ENCODE measurements around the gene TUBGCP2.

TUBGCP2 gene

GRCh38 chr10:133295426-133296320 lies 13.0 kb downstream of the TUBGCP2 start:
- Histone ChIP-seq H3K9ac (ENCODE audit: low read length) (no peak overlapping the region), H3K27me3 (ENCODE audit: control insufficient read depth in 1 of 2, insufficient read depth in 2 of 2, low read length in 2 of 2) (no peaks in the 10 kb centered on the region), H3K36me3 (ENCODE audit: insufficient read depth, low read length) (peaks cover 72% of the 10 kb centered on the region), H3K9me3 (ENCODE audit: low read length) (no peaks in the 10 kb centered on the region), H3K4me3 (ENCODE audit: low read depth in 1 of 2, low read length in 2 of 2) (no peak overlapping the region), H3K4me1 (ENCODE audit: insufficient read depth, low read length) (no peaks in the 10 kb centered on the region), H3K27ac (ENCODE audit: low read depth, low read length) (no peak overlapping the region)

GRCh38 chr10:133294189-133294588 lies 14.5 kb downstream of the TUBGCP2 start:
- H3K27ac ChIP-seq (ENCODE audit: low read depth, low read length): no peak overlapping the region
- peaks cover 70% of the 10 kb centered on the region for H3K36me3 ChIP-seq (ENCODE audit: insufficient read depth, low read length)
- H3K9me3 ChIP-seq (ENCODE audit: low read length): no peaks in the 10 kb centered on the region
- H3K27me3 ChIP-seq (ENCODE audit: control insufficient read depth in 1 of 2, insufficient read depth in 2 of 2, low read length in 2 of 2): no peaks in the 10 kb centered on the region
- no peak overlapping the region for H3K9ac ChIP-seq (ENCODE audit: low read length)
- H3K4me3 ChIP-seq (ENCODE audit: low read depth in 1 of 2, low read length in 2 of 2): no peak overlapping the region
- no peaks in the 10 kb centered on the region for H3K4me1 ChIP-seq (ENCODE audit: insufficient read depth, low read length)

GRCh38 chr10:133293810-133294119 lies 14.9 kb downstream of the TUBGCP2 start:
- Histone ChIP-seq H3K9ac (ENCODE audit: low read length) (no peak overlapping the region), H3K36me3 (ENCODE audit: insufficient read depth, low read length) (peaks cover 66% of the 10 kb centered on the region), H3K4me3 (ENCODE audit: low read depth in 1 of 2, low read length in 2 of 2) (no peak overlapping the region), H3K27me3 (ENCODE audit: control insufficient read depth in 1 of 2, insufficient read depth in 2 of 2, low read length in 2 of 2) (no peaks in the 10 kb centered on the region), H3K27ac (ENCODE audit: low read depth, low read length) (no peak overlapping the region), H3K4me1 (ENCODE audit: insufficient read depth, low read length) (no peaks in the 10 kb centered on the region), H3K9me3 (ENCODE audit: low read length) (no peaks in the 10 kb centered on the region)

GRCh38 chr10:133292919-133293809 lies 15.5 kb downstream of the TUBGCP2 start:
- no peak overlapping the region for H3K9ac ChIP-seq (ENCODE audit: low read length)
- no peaks in the 10 kb centered on the region for H3K9me3 ChIP-seq (ENCODE audit: low read length)
- H3K36me3 ChIP-seq (ENCODE audit: insufficient read depth, low read length): peaks cover 60% of the 10 kb centered on the region
- no peaks in the 10 kb centered on the region for H3K27me3 ChIP-seq (ENCODE audit: control insufficient read depth in 1 of 2, insufficient read depth in 2 of 2, low read length in 2 of 2)
- no peak overlapping the region for H3K27ac ChIP-seq (ENCODE audit: low read depth, low read length)
- no peaks in the 10 kb centered on the region for H3K4me1 ChIP-seq (ENCODE audit: insufficient read depth, low read length)
- no peak overlapping the region for H3K4me3 ChIP-seq (ENCODE audit: low read depth in 1 of 2, low read length in 2 of 2)

GRCh38 chr10:133289761-133290160 lies 18.9 kb downstream of the TUBGCP2 start:
- Histone ChIP-seq H3K4me3 (ENCODE audit: low read depth in 1 of 2, low read length in 2 of 2) (no peak overlapping the region), H3K27ac (ENCODE audit: low read depth, low read length) (no peak overlapping the region), H3K9me3 (ENCODE audit: low read length) (no peaks in the 10 kb centered on the region), H3K27me3 (ENCODE audit: control insufficient read depth in 1 of 2, insufficient read depth in 2 of 2, low read length in 2 of 2) (no peaks in the 10 kb centered on the region), H3K36me3 (ENCODE audit: insufficient read depth, low read length) (peaks cover 53% of the 10 kb centered on the region), H3K9ac (ENCODE audit: low read length) (no peak overlapping the region), H3K4me1 (ENCODE audit: insufficient read depth, low read length) (no peaks in the 10 kb centered on the region)

- H3K4me1 ChIP-seq (ENCODE audit: insufficient read depth, low read length): no peaks in the 10 kb centered on the region
- peaks cover 57% of the 10 kb centered on the region for H3K36me3 ChIP-seq (ENCODE audit: insufficient read depth, low read length)
- no peak overlapping the region for H3K9ac ChIP-seq (ENCODE audit: low read length)
Measured at GRCh38 chr10:133287832-133288500, 20.7 kb downstream of the TUBGCP2 start.

DNA sequence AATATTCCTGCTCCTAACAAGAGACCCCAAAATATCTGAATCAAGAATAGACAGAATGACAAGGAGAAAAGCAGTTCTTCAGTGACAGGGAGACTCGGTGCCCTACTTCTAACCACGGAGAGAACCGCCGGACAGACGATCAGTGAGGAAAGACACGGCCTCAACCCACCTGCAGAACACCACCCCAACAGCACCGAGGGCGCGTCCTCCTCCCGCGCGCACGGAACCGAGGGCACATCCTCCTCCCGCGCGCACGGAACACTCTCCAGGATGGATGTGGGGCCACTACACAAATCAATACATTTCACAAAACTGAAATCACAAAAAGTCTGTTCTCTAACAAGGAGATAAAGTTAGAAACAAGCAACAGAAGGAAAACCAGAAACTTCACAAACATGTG lies 22.3 kb downstream of the TUBGCP2 start:
- Histone ChIP-seq H3K9me3 (ENCODE audit: low read length) (no peaks in the 10 kb centered on the region), H3K4me1 (ENCODE audit: insufficient read depth, low read length) (no peaks in the 10 kb centered on the region), H3K27me3 (ENCODE audit: control insufficient read depth in 1 of 2, insufficient read depth in 2 of 2, low read length in 2 of 2) (no peaks in the 10 kb centered on the region), H3K9ac (ENCODE audit: low read length) (no peak overlapping the region), H3K4me3 (ENCODE audit: low read depth in 1 of 2, low read length in 2 of 2) (no peak overlapping the region), H3K27ac (ENCODE audit: low read depth, low read length) (no peak overlapping the region), H3K36me3 (ENCODE audit: insufficient read depth, low read length) (peaks cover 66% of the 10 kb centered on the region)

More at GRCh38 chr10:133287832-133288500, 20.7 kb downstream of the TUBGCP2 start:
- no peak overlapping the region for H3K27ac ChIP-seq (ENCODE audit: low read depth, low read length)
- no peak overlapping the region for H3K4me3 ChIP-seq (ENCODE audit: low read depth in 1 of 2, low read length in 2 of 2)
- H3K27me3 ChIP-seq (ENCODE audit: control insufficient read depth in 1 of 2, insufficient read depth in 2 of 2, low read length in 2 of 2): no peaks in the 10 kb centered on the region
- H3K9me3 ChIP-seq (ENCODE audit: low read length): no peaks in the 10 kb centered on the region

DNA sequence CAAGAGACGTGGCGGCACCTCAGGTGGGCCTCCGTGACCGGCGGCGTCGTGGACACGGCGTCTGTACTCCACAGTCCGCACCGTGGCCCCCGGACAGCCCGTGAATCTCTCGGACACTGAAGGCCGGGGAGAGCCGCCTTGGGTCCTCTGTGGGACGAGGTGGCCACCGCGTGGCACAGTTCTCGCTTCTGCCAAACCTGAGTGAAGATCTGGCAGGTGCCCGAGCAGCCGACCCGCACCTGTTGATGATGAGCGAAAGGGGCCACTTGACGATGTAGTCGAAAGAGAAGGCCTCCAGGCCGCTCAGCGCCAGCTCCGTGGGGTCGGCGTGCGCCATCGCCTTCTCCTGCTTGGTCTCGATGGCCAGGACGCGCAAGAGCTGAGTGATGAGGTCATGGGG lies 23.5 kb downstream of the TUBGCP2 start:
- no peaks in the 10 kb centered on the region for H3K4me1 ChIP-seq (ENCODE audit: insufficient read depth, low read length)
- no peak overlapping the region for H3K9ac ChIP-seq (ENCODE audit: low read length)
- H3K27ac ChIP-seq (ENCODE audit: low read depth, low read length): no peak overlapping the region
- H3K9me3 ChIP-seq (ENCODE audit: low read length): no peaks in the 10 kb centered on the region
- no peak overlapping the region for H3K4me3 ChIP-seq (ENCODE audit: low read depth in 1 of 2, low read length in 2 of 2)
- no peaks in the 10 kb centered on the region for H3K27me3 ChIP-seq (ENCODE audit: control insufficient read depth in 1 of 2, insufficient read depth in 2 of 2, low read length in 2 of 2)
- peaks cover 69% of the 10 kb centered on the region for H3K36me3 ChIP-seq (ENCODE audit: insufficient read depth, low read length)

GRCh38 chr10:133283931-133284330 lies 24.7 kb downstream of the TUBGCP2 start:
- Histone ChIP-seq H3K36me3 (ENCODE audit: insufficient read depth, low read length) (peaks cover 64% of the 10 kb centered on the region), H3K4me1 (ENCODE audit: insufficient read depth, low read length) (no peaks in the 10 kb centered on the region), H3K4me3 (ENCODE audit: low read depth in 1 of 2, low read length in 2 of 2) (no peak overlapping the region), H3K9ac (ENCODE audit: low read length) (no peak overlapping the region), H3K27ac (ENCODE audit: low read depth, low read length) (no peak overlapping the region), H3K9me3 (ENCODE audit: low read length) (no peaks in the 10 kb centered on the region), H3K27me3 (ENCODE audit: control insufficient read depth in 1 of 2, insufficient read depth in 2 of 2, low read length in 2 of 2) (no peaks in the 10 kb centered on the region)

DNA sequence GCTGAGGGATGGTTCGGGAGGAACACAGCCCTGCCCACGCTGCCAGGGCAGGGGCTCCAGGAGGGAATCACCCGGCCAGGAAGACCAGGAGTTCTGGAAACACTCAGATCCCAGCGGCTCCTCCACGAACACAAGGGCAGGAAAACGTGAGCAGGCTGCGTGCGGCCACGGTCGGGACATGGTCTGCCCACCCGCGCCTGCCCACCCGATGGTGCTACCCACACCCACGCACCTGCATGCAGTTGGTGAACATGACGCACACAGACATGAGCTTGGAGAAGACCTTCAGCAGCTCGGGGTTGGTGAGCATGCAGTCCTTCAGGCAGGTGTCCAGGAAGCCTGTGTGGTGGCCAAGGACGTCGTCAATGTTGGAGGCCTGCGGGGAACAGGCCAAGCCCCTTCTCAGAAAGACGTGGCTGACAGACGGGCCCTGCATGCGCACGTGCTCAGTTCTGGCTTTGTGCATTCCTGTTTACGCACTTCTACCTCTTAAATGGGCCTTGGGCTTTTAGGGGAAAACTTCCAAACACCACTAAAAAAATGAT lies 25.8 kb downstream of the TUBGCP2 start:
- Histone ChIP-seq H3K27me3 (ENCODE audit: control insufficient read depth in 1 of 2, insufficient read depth in 2 of 2, low read length in 2 of 2) (no peaks in the 10 kb centered on the region), H3K9ac (ENCODE audit: low read length) (no peak overlapping the region), H3K4me1 (ENCODE audit: insufficient read depth, low read length) (no peaks in the 10 kb centered on the region), H3K36me3 (ENCODE audit: insufficient read depth, low read length) (peaks cover 64% of the 10 kb centered on the region), H3K27ac (ENCODE audit: low read depth, low read length) (no peak overlapping the region), H3K9me3 (ENCODE audit: low read length) (no peaks in the 10 kb centered on the region), H3K4me3 (ENCODE audit: low read depth in 1 of 2, low read length in 2 of 2) (no peak overlapping the region)
